ENCODE results near the gene FANCC.

FANCC gene

DNA sequence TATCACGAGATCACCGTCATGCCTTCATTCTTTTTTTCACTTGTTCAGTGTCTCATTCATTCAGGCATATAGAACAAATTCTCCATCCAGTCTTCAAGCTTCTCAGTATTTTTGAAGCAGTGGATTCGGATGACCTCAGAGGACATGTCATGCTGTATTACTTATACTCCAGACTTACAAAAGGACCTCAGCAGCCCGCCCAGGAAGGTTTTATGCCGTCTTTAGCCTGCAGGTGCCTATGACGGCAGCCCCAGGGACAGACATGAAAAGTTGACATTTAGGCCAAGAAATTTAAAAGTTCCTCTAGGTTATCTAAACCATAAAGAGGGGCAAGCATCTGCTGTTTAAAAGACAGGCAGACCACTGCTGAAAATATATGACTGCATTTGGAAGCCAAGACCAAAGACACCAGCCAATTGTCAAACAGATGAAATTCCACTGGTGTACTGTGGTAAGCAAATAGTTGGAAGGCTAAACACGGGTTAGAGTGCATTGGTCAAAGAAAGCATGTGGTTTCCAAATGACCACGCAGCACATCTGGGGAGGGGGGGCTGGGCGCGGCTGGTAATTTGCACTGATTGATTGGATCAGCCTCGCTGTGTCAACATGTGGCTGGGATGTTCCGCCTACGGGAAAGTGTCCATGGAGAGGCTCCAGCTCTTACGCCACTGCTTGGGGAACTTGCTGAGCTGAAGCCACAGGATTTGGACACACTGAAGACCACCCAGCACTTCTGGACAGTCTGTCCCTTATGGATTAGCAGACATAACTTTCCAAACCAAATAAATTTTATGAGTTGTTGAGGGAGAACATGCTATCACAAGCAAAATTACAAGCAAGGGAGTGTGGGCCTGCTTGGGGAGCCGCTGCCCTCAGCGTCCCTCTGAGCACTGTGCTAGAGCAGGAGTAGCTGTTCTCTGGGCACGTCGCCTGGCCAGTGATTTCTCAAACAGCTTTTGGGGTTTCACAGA, 173.6 kb downstream of the FANCC start:
- DNase-seq (ENCODE audit: low spot score) = no peak

- no peak for DNase-seq (ENCODE audit: low spot score)
Observed at GRCh38 chr9:95142728-95143127, 174.8 kb downstream of the FANCC start.

DNA sequence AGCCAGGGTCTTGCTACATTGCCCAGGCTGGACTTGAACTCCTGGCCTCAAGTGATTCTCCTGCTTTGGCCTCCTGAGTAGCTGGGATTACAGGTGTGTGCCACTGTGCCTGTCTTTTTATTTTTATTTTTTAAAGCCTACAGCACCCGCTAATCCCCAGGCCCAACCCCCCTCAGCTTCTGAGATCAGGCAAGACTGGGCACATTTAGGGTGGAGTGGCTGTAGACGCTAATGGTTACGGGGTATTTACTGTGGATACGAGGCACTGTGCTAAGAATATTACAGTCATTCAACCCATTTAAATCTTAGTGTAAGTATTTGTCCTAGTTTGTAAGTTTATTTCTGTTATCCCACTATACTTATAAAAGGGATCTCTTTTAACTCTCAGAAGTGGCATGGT, 175.2 kb downstream of the FANCC start:
- no peak for DNase-seq (ENCODE audit: low spot score)

DNA sequence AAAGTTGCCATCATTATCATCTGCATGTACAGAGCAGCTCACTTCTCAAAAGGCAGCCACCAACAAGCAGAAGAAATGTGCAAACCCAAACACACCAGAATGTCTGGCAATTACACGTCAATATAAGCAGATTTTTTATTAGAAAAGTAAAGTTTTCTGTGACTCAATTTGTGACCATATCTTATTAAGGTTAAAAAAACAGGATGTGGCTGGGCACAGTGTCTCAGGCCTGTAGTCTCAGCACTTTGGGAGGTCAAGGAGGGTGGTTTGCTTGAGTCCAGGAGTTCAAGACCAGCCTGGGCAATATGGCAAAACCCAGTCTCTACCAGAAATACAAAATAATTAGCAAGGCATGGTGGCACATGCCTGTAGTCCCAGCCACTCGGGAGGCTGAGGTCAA, 176.7 kb downstream of the FANCC start:
- DNase-seq (ENCODE audit: low spot score) = no peak

DNA sequence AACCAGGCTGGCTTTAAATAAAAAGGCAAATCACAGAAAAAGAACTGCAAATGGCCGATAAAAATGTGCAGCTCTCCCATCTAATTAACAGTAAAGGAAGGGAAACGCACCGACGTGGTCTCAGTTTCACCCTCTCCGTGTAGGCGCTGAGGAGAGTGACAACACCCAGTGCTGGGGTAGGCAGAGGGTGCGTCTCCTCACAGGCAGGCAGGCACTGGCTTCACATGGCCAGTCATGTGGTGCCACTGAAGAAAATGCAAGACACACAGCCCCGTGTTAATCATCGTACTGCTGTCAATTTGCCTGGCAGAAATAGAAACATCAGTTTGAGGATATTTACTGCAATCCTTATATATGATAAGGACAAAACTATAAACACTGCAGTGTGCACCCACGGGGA, 178.4 kb downstream of the FANCC start:
- DNase-seq (ENCODE audit: low spot score) = no peak

DNA sequence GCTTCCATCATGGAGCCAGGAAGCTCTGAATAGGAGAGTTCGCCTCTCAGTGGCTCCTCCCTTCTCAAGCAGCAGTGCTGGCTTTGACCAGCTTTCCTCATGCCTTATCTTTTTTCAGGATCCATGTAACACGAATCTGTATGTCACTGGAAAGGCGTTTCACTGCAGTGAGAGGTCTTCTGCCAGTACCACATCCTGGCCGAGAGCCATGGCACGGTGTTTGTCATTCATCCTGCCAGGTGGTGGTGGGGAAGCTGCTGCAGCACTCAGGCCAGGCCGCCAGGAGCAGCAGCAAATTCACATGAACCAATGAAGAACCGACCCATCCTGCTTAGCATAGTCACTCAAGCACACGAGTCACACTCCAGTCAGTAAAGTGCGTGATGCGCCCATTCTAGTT, 179.0 kb downstream of the FANCC start:
- no peak for DNase-seq (ENCODE audit: low spot score)

GRCh38 chr9:95137587-95138145, 179.8 kb downstream of the FANCC start:
- no peak for DNase-seq (ENCODE audit: low spot score)

DNA sequence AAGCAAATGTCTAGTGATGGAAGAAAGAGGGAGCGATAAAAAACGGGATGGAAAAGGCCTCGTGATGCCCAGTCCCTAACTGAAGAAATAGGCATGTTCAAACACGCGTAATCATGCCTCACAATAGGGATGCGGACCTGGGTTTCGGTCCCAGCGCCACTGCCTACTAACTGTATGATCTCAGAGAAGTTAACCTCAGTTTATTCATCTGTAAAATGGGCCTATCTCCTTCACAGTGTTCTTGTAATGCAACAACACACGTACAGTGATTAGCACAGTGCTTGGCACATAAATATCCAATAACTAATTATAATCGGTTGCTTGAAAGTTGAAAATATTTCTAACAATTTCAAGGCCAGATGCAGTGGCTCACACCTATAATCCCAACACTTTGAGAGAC, 181.8 kb downstream of the FANCC start:
- no peak for DNase-seq (ENCODE audit: low spot score)

DNA sequence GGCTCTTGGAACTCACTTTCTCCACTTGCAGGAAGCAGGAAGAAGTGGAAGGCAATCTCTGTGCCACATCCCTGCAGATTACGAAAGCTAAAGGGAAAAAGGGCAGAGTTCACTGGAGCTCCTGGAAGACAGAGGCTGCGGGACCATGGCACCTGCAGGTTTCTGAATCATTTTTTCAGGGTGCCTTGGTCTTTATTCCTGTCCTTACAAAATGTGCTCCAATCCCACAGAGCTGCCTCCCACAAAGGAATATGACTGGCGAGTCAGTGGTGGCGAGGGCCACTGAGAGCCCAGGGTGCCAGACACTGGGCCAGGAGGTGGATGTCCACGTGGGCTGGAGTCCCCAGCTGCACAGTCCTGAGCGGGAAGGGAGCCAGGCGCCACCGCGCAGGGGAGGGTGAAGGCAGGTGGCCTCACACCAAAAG, 183.0 kb downstream of the FANCC start:
- DNase-seq (ENCODE audit: low spot score) = no peak

DNA sequence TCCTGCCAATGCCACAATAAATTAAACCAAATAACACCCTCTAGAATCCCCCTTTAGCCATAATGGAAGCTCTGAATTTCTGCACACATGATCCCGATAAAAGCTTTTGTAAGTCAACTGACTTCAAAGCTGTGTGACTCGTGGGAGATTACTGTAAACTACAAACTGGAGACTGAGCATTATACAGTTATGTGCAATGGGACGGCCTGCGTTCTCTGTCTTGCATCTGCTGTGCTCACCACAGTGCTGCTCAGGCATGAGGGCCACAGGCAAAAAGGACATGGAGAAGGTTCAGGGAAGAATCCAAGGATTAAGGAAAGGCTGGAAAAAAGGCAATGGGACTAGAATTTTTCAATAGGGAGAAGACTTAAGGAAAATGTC, 184.2 kb downstream of the FANCC start:
- DNase-seq (ENCODE audit: low spot score) = no peak

GRCh38 chr9:95132366-95133324, 184.9 kb downstream of the FANCC start:
- no peak for DNase-seq (ENCODE audit: low spot score)

DNA sequence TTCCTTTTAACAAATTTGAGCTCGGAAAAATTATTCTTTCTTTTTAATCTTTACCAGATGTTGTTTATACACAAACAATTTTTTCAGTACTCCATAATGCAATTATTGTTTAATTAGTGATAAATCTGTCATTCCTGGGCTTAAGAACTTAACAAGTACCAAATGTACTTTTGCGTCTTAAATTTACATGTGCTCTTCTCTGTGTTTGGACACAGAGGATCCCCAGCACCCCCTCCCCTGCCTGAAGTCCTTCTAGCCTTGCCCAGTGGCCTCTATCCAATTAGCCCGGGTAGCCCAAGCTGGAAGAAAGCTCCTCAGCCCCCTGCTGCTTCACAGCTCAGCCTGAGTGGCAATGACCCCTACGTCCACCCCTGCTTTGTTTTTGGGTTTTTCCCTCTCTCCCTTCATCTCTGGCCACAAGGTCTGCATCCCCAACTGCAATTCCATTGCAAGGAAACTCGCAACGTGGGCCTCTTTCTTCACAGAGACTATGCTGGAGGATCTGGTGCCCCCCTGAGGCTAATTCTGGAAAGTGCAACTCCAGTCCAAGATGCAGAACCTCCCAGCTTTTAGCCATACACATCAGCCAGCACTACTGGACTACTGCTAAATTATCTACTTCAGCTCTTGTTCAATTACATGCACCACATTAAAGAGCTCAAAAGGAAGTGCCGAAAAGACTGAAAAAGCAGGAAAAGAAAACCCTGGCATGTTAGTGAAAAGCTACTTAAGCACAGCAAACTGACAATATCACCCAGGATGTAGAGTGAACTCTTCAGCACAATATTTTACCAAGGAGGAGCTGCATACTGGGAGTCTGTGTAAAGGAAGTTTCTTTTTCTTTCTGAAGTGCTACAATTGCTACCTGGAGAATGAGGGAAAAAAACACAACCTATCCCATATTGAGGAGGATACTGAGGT, 186.2 kb downstream of the FANCC start:
- peak; percentile 53 for DNase-seq (ENCODE audit: low spot score)

- DNase-seq (ENCODE audit: low spot score) = no peak
Observed at GRCh38 chr9:95130484-95130883, 187.0 kb downstream of the FANCC start.

DNA sequence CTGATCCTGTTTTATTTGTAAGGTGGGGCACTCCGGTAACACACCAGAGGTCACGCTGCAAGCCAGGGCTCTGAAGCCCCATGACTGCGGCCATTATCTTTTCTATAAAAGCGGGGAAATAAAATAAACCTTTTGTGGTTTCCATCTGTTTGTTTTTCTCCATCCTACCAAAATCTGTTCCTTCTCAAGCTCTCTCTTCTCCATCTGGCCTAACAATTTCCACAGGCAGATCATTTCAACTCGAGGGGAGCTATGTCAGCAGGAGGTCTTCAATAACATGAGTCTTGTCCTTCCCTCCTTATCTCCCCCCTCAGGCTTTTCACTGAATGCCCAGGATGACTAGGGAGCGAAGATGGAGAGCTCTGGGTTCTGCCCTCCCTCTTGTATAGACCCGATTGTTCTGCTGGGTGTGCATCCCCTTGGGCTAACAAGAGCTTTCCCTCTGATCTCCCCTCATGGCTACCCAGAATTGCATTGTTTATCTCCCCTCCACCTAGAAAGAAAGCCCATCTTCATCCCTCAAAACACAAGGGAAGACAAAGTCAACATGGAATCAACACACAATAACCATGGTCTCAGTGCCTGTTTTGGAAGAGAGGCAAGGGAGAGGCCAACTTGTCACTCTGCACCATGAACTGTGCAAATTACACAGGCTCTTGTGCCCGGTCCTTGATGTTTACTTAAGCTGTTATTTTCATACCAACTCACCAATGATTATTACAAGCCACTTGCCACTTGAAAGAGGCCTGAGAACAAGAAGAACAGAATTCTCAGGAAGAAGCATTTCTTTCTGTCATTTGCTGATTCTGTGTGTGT, 187.8 kb downstream of the FANCC start:
- DNase-seq (ENCODE audit: low spot score) = no peak

- DNase-seq (ENCODE audit: low spot score) = no peak
Observed at GRCh38 chr9:95128177-95128524, 189.4 kb downstream of the FANCC start.

- DNase-seq (ENCODE audit: low spot score) = peak; percentile 74
Observed at GRCh38 chr9:95127249-95128176, 190.0 kb downstream of the FANCC start.

DNA sequence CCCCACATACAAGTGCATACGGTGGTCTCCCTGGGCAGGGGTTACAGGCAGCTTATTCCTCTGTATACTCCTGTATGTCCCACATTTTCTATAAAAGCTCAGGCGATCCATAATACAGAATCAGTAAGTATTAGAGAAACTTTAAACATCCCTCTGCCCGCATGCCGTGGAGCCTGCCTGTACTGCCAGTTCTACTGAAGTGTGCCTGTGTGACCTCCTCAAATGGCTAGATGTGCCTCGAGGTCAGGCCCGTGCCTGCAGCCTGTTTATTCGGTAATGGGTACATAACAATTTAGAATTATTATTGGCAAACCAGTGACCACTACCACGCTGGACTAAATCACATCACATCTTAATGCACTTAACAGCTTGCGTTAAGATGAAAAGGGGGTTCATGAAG, 190.8 kb downstream of the FANCC start:
- DNase-seq (ENCODE audit: low spot score) = no peak

GRCh38 chr9:95125652-95126051, 191.9 kb downstream of the FANCC start:
- no peak for DNase-seq (ENCODE audit: low spot score)

DNA sequence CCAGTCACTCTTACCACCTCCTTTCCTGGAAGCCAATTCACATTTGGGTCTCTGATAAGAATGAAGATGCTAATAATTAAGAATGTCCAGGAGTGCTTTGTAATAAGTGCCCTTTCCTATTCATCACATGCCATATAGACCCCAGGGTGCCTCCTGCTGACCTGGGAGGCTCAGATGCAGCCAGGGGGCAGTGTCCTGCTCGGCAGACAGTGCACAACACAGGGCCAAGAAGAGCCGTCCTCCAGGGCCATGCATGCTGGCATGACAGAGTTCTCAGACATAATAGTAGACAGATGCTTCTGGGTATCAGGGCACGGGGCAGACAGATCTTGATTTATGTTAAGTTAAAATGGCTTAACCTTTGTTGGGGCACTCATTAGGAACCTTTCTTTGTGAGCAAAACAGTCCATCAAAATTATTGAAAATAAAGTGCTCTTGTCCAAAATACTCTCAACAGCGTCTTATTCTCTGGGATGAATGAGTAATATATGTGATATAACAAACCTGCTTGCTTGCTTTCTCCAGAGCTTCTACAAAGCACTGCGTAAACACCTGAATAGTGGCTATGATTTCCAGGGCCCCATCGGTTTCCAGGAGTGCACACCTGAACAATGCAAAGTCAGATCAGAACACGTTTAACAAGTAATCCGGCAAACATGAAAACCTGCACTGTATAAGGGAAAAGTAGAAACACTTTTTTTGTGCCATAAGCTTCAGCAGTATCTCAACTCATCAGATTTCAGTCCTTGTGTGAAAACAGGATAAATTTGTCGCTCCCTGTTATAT, 192.7 kb downstream of the FANCC start:
- DNase-seq (ENCODE audit: low spot score) = no peak
